GM12875 (cell line): ENCODE results near the gene RFT1.

Experiments used
- H3K4me3 ChIP-seq: one replicate; pipeline ENCODE4 v1.5.1; 2011; ENCODE audit warnings: low read depth, low read length, control low read depth
- CTCF ChIP-seq: IDR thresholded peaks from 2 replicates; pipeline ENCODE4 v1.5.1; 2011; ENCODE audit warnings: low read depth, mild to moderate bottlenecking, control low read depth, inconsistent platforms, low read length, moderate library complexity, borderline replicate concordance; ENCODE audit not compliant: insufficient read depth

The RFT1 gene

GRCh38 chr3:53171827-53172505 lies 41.7 kb upstream of the RFT1 start:
- TF ChIP-seq CTCF, result no peak
- peak overlapping the region; percentile 21 for H3K4me3 ChIP-seq

GRCh38 chr3:53171064-53171418 lies 40.8 kb upstream of the RFT1 start:
- peak overlapping the region; percentile 39 for H3K4me3 ChIP-seq
- no peak for TF ChIP-seq CTCF

GRCh38 chr3:53170325-53171063 lies 40.3 kb upstream of the RFT1 start:
- no peak for TF ChIP-seq CTCF
- peak overlapping the region; percentile 39 for H3K4me3 ChIP-seq

GRCh38 chr3:53169832-53170324 lies 39.6 kb upstream of the RFT1 start:
- TF ChIP-seq CTCF, result no peak
- peak overlapping the region; percentile 39 for H3K4me3 ChIP-seq

- no peak overlapping the region for H3K4me3 ChIP-seq
- 0 out of 2 replicates have a peak, but pooled peaks have one; percentile 14 for TF ChIP-seq CTCF
Observed at GRCh38 chr3:53169045-53169831, 39.0 kb upstream of the RFT1 start.

- no peak overlapping the region for H3K4me3 ChIP-seq
- TF ChIP-seq CTCF, result no peak
Observed at GRCh38 chr3:53168175-53168923, 38.1 kb upstream of the RFT1 start.
